AG04450 (cell line): ENCODE measurements around the gene CAP2. TPM values are rescaled to one million over a fixed set of nuclear protein-coding genes. Genes with fewer than 3 reads are reported as not detected.
"Not testable (repeated sequence)": the region's sequence is repeated elsewhere in the genome, so short reads cannot be mapped to it uniquely, and the experiment has no call there.

ENCODE experiments used
- CTCF ChIA-PET: fragments of 300-600, 350-600 bp; formaldehyde crosslinking; extraction: SDS; loops from one replicate; lab custom pipeline; 2022; ENCODE audit warnings: antibody characterized with exemption, inconsistent platforms; lab: Charles Lee
- POLR2A ChIA-PET: fragments of 350-600 bp; formaldehyde crosslinking; extraction: SDS; loops from one replicate; lab custom pipeline; 2021; ENCODE audit warnings: antibody characterized with exemption, inconsistent platforms; lab: Yijun Ruan, JAX
- DNase-seq: peaks from one replicate; pipeline ENCODE4 v3.0.0-alpha.2; 2011; ENCODE audit warnings: low read depth, low spot score
- H3K27ac ChIP-seq: one replicate; pipeline ENCODE4 v1.5.1; 2012; ENCODE audit warnings: low read depth, low read length, control low read depth
- H3K27me3 ChIP-seq: one replicate; pipeline ENCODE4 v1.6.0; 2012; ENCODE audit warnings: low read length; ENCODE audit not compliant: control insufficient read depth, insufficient read depth
- H3K4me3 ChIP-seq: 2 replicates; pipeline ENCODE4 v1.5.1; 2011; ENCODE audit warnings: mild to moderate bottlenecking, low read depth, low read length, control low read depth
- H3K9me3 ChIP-seq: 2 replicates; pipeline ENCODE4 v1.5.1; 2012; ENCODE audit warnings: low read length; ENCODE audit not compliant: control insufficient read depth, insufficient read depth
- CTCF ChIP-seq: IDR thresholded peaks from 2 replicates; pipeline ENCODE4 v1.5.1; 2011; ENCODE audit warnings: low read depth, low read length, control low read depth, inconsistent platforms
- polyA plus RNA-seq: library from polyadenylated mRNA; depleted of rRNA; stranded (reverse); fragments of >200 nt; gene quantifications from 2 replicates; pipeline ENCODE4 v1.2.3, GENCODE V29; 2011

CAP2 gene
- polyA plus RNA-seq, 1 experiment: 74.4 TPM

DNA sequence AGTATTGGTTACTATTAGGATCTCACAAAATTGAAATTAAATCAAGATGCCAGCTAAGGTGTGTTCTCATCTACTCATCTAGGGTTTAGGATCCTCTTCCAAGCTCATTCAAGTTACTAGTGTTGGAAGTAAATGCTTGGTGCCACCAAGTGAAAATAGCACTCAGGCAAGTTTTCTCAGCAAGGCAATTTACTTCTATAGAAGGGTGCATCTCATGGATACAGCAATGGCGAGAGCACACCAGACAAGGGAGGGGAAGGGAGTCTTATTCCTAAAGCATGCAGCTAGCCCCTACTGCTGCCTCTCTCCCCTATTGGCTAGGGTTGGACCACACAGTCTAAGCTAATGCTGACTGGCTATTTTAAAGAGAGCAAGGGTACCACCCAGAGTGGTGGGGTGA is 183.7 kb downstream of the CAP2 start:
- CTCF ChIA-PET: no interaction called here
- peaks cover 7% of the 10 kb centered on the region for H3K9me3 ChIP-seq
- DNase-seq: no peak
- H3K27ac ChIP-seq: no peak overlapping the region
- no peak for TF ChIP-seq CTCF
- POLR2A ChIA-PET: no interaction called here
- H3K27me3 ChIP-seq: no peaks in the 10 kb centered on the region
- H3K4me3 ChIP-seq: no peak overlapping the region

DNA sequence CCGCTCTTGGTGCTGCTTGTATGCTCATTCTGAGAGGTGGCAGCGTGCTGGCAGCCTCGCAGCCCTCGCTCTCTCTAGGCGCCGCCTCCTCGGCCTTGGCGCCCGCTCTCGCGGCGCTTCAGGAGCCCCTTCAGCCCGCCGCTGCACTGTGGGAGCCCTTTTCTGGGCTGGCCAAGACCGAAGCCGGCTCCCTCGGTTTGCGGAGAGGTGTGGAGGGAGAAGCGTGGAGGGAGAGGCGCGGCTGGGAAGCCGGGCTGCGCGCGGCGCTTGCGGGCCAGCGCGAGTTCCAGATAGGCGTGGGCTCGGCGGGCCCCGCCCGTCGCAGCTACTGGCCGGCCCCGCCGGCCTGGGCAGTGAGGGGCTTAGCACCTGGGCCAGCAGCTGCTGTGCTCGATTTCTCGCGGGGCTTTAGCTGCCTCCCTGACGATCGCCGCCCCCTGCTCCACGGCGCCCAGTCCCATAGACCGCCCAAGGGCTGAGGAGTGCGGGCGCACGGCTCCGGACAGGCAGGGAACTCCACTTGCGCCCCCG is 187.2 kb downstream of the CAP2 start:
- no peak overlapping the region for H3K27ac ChIP-seq
- peak overlapping the region; percentile 60 for H3K4me3 ChIP-seq
- DNase-seq: no peak
- ChIA-PET POLR2A (no interaction called here), CTCF (interaction anchor here (1.4 to 2.1 kb wide), 2 partner anchors 223 to 424 kb away, joined by 5 to 11 read pairs; no protein-coding TSS in a partner anchor)
- H3K27me3 ChIP-seq: no peaks in the 10 kb centered on the region
- no peak for TF ChIP-seq CTCF
- peaks cover 4% of the 10 kb centered on the region for H3K9me3 ChIP-seq

- DNase-seq, POLR2A ChIA-PET, H3K4me3 ChIP-seq, H3K27ac ChIP-seq, H3K27me3 ChIP-seq, H3K9me3 ChIP-seq: not testable (repeated sequence)
- CTCF ChIA-PET: interaction anchor here (1.4 to 2.1 kb wide), 2 partner anchors 223 to 425 kb away, joined by 5 to 11 read pairs; no protein-coding TSS in a partner anchor
Observed at GRCh38 chr6:17581282-17581681, 187.9 kb downstream of the CAP2 start.

GRCh38 chr6:17583811-17584210 is 190.4 kb downstream of the CAP2 start:
- Histone ChIP-seq H3K27ac (no peak overlapping the region), H3K9me3 (no peaks in the 10 kb centered on the region; the same call in 1 of the 2 replicates), H3K27me3 (no peaks in the 10 kb centered on the region), H3K4me3 (no peak overlapping the region)
- TF ChIP-seq CTCF: no peak
- ChIA-PET CTCF (interaction anchor here (0.6 to 2.8 kb wide), 31 partner anchors 10 to 1072 kb away, joined by 3 to 34 read pairs (median 4); partner anchors contain the start of genes FAM8A1 and RBM24), POLR2A (interaction anchor here (0.6 to 0.7 kb wide), 2 partner anchors 16 to 427 kb away, joined by 3 to 7 read pairs; partner anchors contain the start of gene FAM8A1)
- DNase-seq: peak; percentile 2

- H3K27ac ChIP-seq: no peak overlapping the region
- no peaks in the 10 kb centered on the region; the same call in 1 of the 2 replicates for H3K9me3 ChIP-seq
- peak; percentile 80 for TF ChIP-seq CTCF
- POLR2A ChIA-PET: interaction anchor here (0.6 to 0.7 kb wide), 2 partner anchors 16 to 427 kb away, joined by 3 to 7 read pairs; partner anchors contain the start of gene FAM8A1
- no peaks in the 10 kb centered on the region for H3K27me3 ChIP-seq
- peak; percentile 64 for DNase-seq
- CTCF ChIA-PET: interaction anchor here (0.6 to 2.8 kb wide), 31 partner anchors 11 to 1072 kb away, joined by 3 to 34 read pairs (median 4); partner anchors contain the start of genes FAM8A1 and RBM24
- H3K4me3 ChIP-seq: no peak overlapping the region
Observed at GRCh38 chr6:17584241-17584803, 190.9 kb downstream of the CAP2 start.
